ENCODE measurements around the gene TMCC1.

- TF ChIP-seq EP300 (IDR thresholded peaks at IDR 0.05; ENCODE audit: borderline replicate concordance in 1 of 2, low read depth in 1 of 2, low read length in 1 of 2) (no peak), POLR2AphosphoS5 (IDR thresholded peaks at IDR 0.05; ENCODE audit: low read depth, low read length) (no peak), CTCF (IDR thresholded peaks at IDR 0.05) (no peak), REST (IDR thresholded peaks at IDR 0.05; ENCODE audit: low read depth, low read length) (no peak), ZBTB33 (IDR thresholded peaks at IDR 0.05; ENCODE audit: borderline replicate concordance, low read depth) (no peak), RFX5 (IDR thresholded peaks at IDR 0.05; ENCODE audit: low read length) (no peak), TAF1 (IDR thresholded peaks at IDR 0.05; ENCODE audit: borderline replicate concordance, low read depth, low read length) (no peak), YY1 (IDR thresholded peaks at IDR 0.05; ENCODE audit: low read depth) (no peak), GABPA (IDR thresholded peaks at IDR 0.05; ENCODE audit: low read depth) (no peak), TEAD4 (IDR thresholded peaks at IDR 0.05; ENCODE audit: borderline replicate concordance, insufficient read depth) (no peak), SMC3 (IDR thresholded peaks at IDR 0.05; ENCODE audit: low read depth, low read length) (no peak), MXI1 (IDR thresholded peaks at IDR 0.05; ENCODE audit: low read depth, low read length) (no peak), IRF3 (IDR thresholded peaks at IDR 0.05; ENCODE audit: low read depth, low read length) (no peak)
Observed at GRCh38 chr3:129607391-129608068, 286.0 kb downstream of the TMCC1 start.
